Measurements from ENCODE around the gene ZRANB1.

ZRANB1 gene

DNA sequence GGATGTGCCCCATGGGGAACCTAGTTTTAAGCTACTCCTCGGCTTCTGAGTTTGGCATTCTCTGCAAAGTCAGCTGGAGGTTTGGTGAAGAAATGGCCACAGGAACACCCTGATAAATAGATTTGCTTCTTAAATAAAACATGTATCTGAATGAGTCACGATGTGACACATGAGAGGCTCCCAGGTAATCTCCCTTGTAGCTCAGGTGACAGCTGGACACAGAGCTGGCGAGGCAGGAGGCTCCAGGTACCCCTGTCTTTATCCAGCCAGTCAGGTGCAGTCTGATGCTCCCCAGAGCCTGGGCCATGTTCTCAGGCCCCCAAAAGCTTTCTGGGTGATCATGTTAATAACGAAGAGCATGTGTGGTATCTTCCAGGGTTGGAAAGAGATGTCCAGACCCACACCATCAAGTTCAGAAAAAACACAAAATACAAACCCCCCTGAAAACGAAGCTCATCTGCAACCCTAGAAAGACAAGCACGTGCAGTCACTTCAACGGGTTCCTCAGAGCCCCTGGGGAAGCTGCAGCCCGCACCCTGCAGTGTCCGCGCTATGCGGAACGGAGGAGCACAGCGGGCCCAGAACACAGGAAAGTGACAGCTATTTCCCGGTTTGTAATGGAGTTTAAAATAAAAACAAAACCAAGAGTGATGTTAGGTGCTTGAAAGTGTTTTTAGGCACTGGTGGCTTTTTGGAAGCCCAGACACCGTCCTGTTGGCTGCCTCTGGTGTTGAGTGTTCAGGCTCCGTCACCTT lies 69.4 kb downstream of the ZRANB1 start:
- H3K27ac ChIP-seq (ENCODE audit: low read depth, low read length): no peak overlapping the region
- no peaks in the 10 kb centered on the region for H3K9me2 ChIP-seq (replicated peaks; ENCODE audit: insufficient read depth, low read length)
- H3K27me3 ChIP-seq (ENCODE audit: low read length): no peaks in the 10 kb centered on the region
- H3K79me2 ChIP-seq (ENCODE audit: insufficient read depth, low read length): no peaks in the 10 kb centered on the region
- TF ChIP-seq EZH2phosphoT487 (conservative IDR thresholded peaks at IDR 0.05; ENCODE audit: low read length): no peak
- TF ChIP-seq, protein P1, sequence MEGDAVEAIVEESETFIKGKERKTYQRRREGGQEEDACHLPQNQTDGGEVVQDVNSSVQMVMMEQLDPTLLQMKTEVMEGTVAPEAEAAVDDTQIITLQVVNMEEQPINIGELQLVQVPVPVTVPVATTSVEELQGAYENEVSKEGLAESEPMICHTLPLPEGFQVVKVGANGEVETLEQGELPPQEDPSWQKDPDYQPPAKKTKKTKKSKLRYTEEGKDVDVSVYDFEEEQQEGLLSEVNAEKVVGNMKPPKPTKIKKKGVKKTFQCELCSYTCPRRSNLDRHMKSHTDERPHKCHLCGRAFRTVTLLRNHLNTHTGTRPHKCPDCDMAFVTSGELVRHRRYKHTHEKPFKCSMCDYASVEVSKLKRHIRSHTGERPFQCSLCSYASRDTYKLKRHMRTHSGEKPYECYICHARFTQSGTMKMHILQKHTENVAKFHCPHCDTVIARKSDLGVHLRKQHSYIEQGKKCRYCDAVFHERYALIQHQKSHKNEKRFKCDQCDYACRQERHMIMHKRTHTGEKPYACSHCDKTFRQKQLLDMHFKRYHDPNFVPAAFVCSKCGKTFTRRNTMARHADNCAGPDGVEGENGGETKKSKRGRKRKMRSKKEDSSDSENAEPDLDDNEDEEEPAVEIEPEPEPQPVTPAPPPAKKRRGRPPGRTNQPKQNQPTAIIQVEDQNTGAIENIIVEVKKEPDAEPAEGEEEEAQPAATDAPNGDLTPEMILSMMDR (IDR thresholded peaks at IDR 0.05; ENCODE audit: insufficient read depth, low read length, poor library complexity, severe bottlenecking): no peak
- no peak overlapping the region for H2AFZ ChIP-seq (ENCODE audit: low read depth, low read length, severe bottlenecking)
- no peak overlapping the region for H3K4me2 ChIP-seq (ENCODE audit: low read depth, low read length, poor library complexity, severe bottlenecking)
- H3F3A ChIP-seq (ENCODE audit: insufficient read depth): no peaks in the 10 kb centered on the region
- no peaks in the 10 kb centered on the region for H3K9me3 ChIP-seq (ENCODE audit: insufficient read depth, low read length)
- no peaks in the 10 kb centered on the region for H4K20me1 ChIP-seq (ENCODE audit: low read depth, low read length)
- no peak overlapping the region for H3K4me3 ChIP-seq (ENCODE audit: insufficient read depth, low read length, poor library complexity, severe bottlenecking)
- H3K9ac ChIP-seq (ENCODE audit: low read length): no peak overlapping the region
- no peaks in the 10 kb centered on the region for H3K36me3 ChIP-seq (ENCODE audit: low read length)

DNA sequence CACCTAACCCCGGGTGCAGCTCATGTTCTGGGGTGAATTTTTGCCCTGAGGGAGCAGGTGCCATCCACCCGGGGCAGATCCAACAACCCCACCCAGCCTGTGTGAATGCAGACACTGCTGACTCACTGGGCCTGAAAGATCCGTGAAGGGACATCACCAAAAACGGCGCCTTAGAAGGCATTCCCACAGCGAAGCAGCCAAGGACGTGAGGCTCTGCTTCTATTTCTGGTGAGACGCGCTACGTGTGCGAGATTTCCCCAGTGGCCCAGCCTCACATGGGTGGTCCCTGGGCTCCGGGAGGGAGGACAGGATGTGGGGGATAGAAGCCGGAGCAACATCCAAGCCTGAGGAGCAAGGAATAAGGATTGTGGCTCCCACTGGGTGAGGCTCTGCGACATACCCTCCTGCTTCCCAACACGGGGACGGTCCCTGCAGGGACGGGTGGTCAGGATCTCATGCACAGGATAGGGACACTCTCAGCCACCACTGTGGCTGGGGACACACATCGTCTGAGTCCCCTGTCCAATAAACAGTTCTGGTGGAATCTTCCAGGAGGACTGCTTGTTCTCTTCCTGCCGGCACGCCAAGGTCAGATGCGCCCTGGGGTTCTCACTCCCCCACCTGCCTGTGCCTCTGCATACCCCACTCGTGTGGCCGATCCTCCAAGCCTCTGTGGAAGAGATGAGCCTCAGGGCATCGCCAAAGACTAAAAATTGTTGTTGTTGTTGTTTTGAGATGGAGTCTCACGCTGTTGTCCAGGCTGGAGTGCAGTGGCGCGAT lies 70.2 kb downstream of the ZRANB1 start:
- Histone ChIP-seq H3K9me3 (ENCODE audit: insufficient read depth, low read length) (no peaks in the 10 kb centered on the region), H3K79me2 (ENCODE audit: insufficient read depth, low read length) (no peaks in the 10 kb centered on the region), H3K4me3 (ENCODE audit: insufficient read depth, low read length, poor library complexity, severe bottlenecking) (no peak overlapping the region), H4K20me1 (ENCODE audit: low read depth, low read length) (no peaks in the 10 kb centered on the region), H3K27me3 (ENCODE audit: low read length) (no peaks in the 10 kb centered on the region), H3K9ac (ENCODE audit: low read length) (no peak overlapping the region), H3F3A (ENCODE audit: insufficient read depth) (no peaks in the 10 kb centered on the region), H3K27ac (ENCODE audit: low read depth, low read length) (no peak overlapping the region), H3K4me2 (ENCODE audit: low read depth, low read length, poor library complexity, severe bottlenecking) (no peak overlapping the region), H3K9me2 (replicated peaks; ENCODE audit: insufficient read depth, low read length) (no peaks in the 10 kb centered on the region), H3K36me3 (ENCODE audit: low read length) (no peaks in the 10 kb centered on the region), H2AFZ (ENCODE audit: low read depth, low read length, severe bottlenecking) (no peak overlapping the region)
- no peak for TF ChIP-seq EZH2phosphoT487 (conservative IDR thresholded peaks at IDR 0.05; ENCODE audit: low read length)
- TF ChIP-seq, protein P1 (IDR thresholded peaks at IDR 0.05; ENCODE audit: insufficient read depth, low read length, poor library complexity, severe bottlenecking): no peak

DNA sequence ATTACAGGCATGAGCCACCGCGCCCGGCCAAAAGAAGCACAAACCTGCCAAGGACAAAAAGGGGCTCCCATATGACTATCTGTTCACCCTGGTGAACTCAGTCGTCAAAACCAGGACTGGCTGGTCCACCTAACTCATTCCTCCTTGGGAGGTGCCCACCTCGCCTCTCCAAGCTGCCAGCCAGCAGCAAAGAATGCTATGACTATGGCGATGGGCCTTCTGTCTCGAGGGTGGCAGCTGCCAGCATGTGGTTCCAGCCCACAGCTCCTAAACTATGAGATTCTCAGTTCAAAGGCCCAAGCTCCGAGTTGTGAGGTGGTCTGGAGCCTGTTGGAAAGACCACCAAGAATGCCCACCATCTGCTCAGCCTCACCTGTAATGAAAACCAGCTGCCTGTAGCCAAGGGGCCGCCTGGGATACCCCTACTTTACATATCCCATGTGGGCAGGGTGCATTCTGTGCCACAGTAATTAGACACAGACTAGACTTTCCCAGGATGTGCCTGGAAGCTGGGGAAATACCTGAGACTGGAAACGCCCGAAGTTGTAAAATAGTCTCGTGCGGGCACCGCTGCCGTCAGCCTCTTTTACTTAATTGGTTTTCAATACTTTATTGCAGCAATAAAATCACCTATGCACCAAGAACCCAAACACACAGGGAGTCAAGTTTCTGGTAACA lies 71.1 kb downstream of the ZRANB1 start:
- Histone ChIP-seq H3K4me3 (ENCODE audit: insufficient read depth, low read length, poor library complexity, severe bottlenecking) (no peak overlapping the region), H2AFZ (ENCODE audit: low read depth, low read length, severe bottlenecking) (no peak overlapping the region), H3K27ac (ENCODE audit: low read depth, low read length) (no peak overlapping the region), H3F3A (ENCODE audit: insufficient read depth) (no peaks in the 10 kb centered on the region), H4K20me1 (ENCODE audit: low read depth, low read length) (no peaks in the 10 kb centered on the region), H3K9me2 (replicated peaks; ENCODE audit: insufficient read depth, low read length) (no peaks in the 10 kb centered on the region), H3K4me2 (ENCODE audit: low read depth, low read length, poor library complexity, severe bottlenecking) (no peak overlapping the region), H3K79me2 (ENCODE audit: insufficient read depth, low read length) (no peaks in the 10 kb centered on the region), H3K9ac (ENCODE audit: low read length) (no peak overlapping the region), H3K27me3 (ENCODE audit: low read length) (peaks cover 6% of the 10 kb centered on the region; the same call in 1 of the 2 replicates), H3K36me3 (ENCODE audit: low read length) (no peaks in the 10 kb centered on the region), H3K9me3 (ENCODE audit: insufficient read depth, low read length) (no peaks in the 10 kb centered on the region)
- no peak for TF ChIP-seq EZH2phosphoT487 (conservative IDR thresholded peaks at IDR 0.05; ENCODE audit: low read length)
- TF ChIP-seq, protein P1 (IDR thresholded peaks at IDR 0.05; ENCODE audit: insufficient read depth, low read length, poor library complexity, severe bottlenecking): no peak

Data from SU-DHL-6 (cell line).